GM12892 (cell line): ENCODE data around the gene PRKD3.

Source experiments
- POLR2A ChIP-seq: IDR thresholded peaks from 2 replicates; pipeline ENCODE4 v1.6.1; 2011; ENCODE audit warnings: low read depth, low read length, control low read depth
- POLR2AphosphoS5 ChIP-seq: IDR thresholded peaks from 2 replicates; pipeline ENCODE4 v1.6.1; 2011; ENCODE audit warnings: low read depth, low read length, control low read depth

- no peak for TF ChIP-seq POLR2A
- TF ChIP-seq POLR2AphosphoS5, result no peak
Measured at GRCh38 chr2:37307500-37307899, 17.1 kb downstream of the PRKD3 start.
